ENCODE measurements around the gene TBC1D2.

DNA sequence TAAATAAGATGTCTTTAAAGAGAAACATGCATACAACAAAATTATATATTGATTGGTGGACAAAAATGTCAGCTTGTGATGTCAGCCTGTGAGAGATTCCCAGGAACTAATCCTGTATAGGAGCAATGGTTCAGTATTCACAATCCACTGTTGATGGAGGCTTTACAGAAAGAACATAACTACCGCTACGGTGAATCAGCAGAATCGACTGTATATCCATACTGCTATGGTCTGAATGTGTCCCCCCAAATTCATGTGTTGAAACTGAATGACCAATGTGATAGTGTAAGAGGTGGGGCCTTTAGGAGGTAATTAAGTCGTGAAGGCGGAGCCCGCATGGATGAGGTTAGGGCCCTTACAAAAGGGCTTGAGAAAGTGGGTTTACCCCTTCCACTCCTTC is 40.4 kb upstream of the TBC1D2 start:
- TF ChIP-seq, protein P1, sequence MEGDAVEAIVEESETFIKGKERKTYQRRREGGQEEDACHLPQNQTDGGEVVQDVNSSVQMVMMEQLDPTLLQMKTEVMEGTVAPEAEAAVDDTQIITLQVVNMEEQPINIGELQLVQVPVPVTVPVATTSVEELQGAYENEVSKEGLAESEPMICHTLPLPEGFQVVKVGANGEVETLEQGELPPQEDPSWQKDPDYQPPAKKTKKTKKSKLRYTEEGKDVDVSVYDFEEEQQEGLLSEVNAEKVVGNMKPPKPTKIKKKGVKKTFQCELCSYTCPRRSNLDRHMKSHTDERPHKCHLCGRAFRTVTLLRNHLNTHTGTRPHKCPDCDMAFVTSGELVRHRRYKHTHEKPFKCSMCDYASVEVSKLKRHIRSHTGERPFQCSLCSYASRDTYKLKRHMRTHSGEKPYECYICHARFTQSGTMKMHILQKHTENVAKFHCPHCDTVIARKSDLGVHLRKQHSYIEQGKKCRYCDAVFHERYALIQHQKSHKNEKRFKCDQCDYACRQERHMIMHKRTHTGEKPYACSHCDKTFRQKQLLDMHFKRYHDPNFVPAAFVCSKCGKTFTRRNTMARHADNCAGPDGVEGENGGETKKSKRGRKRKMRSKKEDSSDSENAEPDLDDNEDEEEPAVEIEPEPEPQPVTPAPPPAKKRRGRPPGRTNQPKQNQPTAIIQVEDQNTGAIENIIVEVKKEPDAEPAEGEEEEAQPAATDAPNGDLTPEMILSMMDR (IDR thresholded peaks at IDR 0.05; ENCODE audit: extremely low read depth in 1 of 2, insufficient read depth in 1 of 2, low read depth in 1 of 2, low read length in 2 of 2) = no peak
- no peak for TF ChIP-seq POLR2A (IDR thresholded peaks at IDR 0.05; ENCODE audit: low read depth, low read length)
- TF ChIP-seq EZH2 (IDR thresholded peaks at IDR 0.05; ENCODE audit: borderline replicate concordance, low read depth, low read length, severe bottlenecking) = no peak
- TF ChIP-seq JUN (IDR thresholded peaks at IDR 0.05; ENCODE audit: borderline replicate concordance, insufficient read depth, insufficient read length, low read depth) = no peak
- no peak for TF ChIP-seq MYC (IDR thresholded peaks at IDR 0.05; ENCODE audit: low read depth, low read length)
- TF ChIP-seq POLR2AphosphoS5 (IDR thresholded peaks at IDR 0.05; ENCODE audit: insufficient read depth, low read depth, low read length) = no peak

Measured in endothelial cell of umbilical vein (primary cell).